GM18867 (cell line): ENCODE measurements around the gene PTPRQ.

Source experiments
- ATAC-seq: cut with Tn5 transposase; IDR thresholded peaks from one replicate; pipeline ENCODE4 v1.9.1; 2021; ENCODE audit warnings: mild to moderate bottlenecking, moderate library complexity; ENCODE audit not compliant: unreplicated experiment

PTPRQ gene

GRCh38 chr12:80556566-80556965 lies 112.5 kb downstream of the PTPRQ start:
- ATAC-seq = no peak

DNA sequence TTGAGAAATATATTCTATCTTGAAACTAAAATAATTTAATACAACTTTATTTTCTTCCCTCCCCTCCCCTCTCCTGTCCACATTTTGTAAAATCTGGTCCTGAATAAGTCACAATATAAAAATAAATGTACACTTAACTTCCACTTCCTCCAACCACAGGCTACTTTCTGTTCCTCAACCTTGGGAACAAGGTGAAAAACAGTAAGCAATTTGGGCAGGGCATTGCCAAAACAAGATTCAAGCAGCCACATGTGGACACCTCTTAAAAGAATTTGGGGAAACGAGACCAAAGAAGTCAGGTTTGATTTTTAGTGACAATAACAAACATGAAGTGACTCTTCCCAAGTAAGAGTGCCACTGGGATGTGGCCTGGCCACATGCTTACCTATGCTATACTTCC lies 115.7 kb downstream of the PTPRQ start:
- no peak for ATAC-seq

- no peak for ATAC-seq
These were observed 121.2 kb downstream of the PTPRQ start for GRCh38 chr12:80565271-80565670.

DNA sequence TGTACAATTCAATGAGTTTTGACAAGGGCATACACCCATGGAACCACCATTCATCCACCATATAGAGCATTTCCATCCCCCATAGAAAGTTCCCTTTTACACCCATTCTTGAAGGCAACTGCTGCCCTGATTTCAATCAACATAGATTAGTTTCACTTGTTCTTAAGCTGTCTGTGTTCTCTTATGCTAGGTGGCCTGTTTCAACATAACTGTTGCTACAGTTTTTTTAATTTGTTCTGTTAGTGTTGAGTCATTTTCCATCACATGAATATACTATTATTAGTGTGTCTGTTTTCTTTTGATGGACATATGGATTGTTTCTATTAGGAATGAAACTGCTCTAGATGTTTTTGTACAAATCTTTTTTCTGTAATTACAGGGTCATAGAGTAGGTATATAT lies 123.4 kb downstream of the PTPRQ start:
- no peak for ATAC-seq

- no peak for ATAC-seq
These were observed 132.8 kb downstream of the PTPRQ start for GRCh38 chr12:80576641-80577418.

GRCh38 chr12:80580254-80580653 lies 136.2 kb downstream of the PTPRQ start:
- no peak for ATAC-seq

DNA sequence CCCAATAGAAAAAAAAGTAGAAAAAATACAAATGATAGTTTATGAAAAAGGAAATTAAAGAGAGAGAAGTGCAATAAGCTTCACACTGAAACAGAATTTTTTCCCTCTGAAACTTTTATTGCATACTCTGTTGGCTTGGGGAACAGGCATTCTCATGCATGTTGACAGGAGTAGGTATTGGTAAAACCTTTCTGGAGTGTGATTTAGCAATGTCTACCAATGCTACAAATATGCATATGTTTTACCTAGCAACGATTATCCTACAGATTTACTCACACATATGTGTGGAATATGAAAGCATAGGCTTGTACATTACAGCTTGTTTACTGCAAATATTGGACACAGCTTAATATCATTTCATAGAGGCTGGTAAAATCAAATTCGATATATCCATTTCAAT lies 137.7 kb downstream of the PTPRQ start:
- no peak for ATAC-seq

DNA sequence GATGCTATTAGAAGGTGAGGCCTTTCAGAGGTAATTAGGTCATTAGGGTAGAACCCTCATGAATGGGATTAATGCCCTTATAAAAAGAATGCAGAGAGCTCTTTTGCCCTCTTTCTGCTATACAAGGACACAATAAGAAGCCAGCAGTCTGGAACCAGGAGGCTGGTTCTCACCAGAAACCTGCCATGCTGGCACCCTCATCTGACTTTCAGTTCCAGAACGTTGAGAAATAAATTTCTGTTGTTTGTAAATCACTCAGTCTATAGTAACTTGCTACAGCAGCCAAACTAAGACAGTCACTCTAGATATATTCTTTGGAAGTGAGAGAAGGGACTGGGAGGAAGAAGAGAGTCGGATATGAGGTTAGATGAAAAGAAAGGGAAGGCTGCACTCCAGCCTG lies 138.4 kb downstream of the PTPRQ start:
- peak; percentile 81 for ATAC-seq

GRCh38 chr12:80589077-80589476 lies 145.0 kb downstream of the PTPRQ start:
- no peak for ATAC-seq

GRCh38 chr12:80590085-80590484 lies 146.1 kb downstream of the PTPRQ start:
- ATAC-seq = no peak

DNA sequence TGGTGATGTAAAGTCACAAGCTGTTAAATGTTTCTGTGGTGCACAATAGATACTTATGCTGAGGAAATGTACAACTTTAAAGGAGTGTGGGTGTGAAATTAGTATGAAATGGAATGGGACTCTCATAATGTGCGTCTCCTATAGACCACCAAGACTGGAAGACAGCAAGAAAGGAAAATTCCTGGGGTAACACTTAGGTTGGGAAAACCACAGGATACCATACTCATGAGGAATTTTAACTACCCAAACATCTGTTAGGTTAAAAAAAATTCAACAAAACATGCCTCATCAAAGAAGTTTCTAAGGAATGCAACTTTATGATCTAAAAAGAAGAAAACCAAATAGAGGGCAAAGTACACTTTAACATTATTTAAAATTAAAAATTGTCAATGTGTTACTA lies 149.7 kb downstream of the PTPRQ start:
- ATAC-seq = no peak

DNA sequence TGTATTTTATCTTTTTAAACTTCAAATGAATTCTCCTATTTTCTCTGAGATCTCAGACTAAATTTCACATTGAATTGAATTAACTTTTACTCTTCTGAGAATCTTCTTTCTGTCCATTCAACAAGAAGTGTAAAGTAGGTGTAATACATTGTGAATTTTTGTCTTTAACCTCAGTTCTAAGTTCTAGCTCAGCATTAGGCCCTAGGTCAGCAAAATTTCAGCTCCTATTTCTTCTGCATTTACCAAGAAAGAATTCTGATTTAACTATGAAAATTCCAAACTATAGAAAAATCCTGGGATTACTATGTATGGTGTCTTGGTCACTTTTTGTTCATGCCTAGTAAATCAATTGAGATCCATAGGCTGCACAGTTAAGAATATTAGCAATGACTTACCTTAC lies 152.5 kb downstream of the PTPRQ start:
- no peak for ATAC-seq

DNA sequence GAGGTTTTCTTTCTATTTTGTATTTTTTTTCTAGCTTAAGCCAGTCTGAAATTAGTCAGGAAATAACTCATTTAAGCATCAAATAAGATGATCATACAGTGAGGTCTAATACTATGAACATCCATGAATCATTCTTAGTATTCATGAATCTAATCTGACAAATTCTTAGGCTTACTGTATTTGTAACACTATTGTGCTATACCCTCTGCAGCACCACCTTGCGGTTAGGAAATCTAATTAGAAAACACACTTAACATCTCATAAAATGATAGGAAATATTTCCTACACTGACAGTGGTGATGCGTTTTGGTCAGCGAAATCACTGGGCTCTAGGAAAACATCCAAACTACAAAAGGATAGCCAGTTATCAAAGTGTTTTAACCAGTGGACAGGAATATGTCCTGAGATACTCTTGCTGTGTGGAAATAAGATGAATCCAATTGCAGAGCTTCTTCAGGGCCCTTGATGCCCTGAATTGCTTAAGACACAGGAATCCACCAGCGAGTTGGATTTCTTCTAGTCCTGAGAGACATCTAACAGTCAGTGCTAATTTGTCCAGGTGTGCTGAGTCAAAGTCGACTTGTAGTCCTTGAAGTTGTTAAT lies 154.1 kb downstream of the PTPRQ start:
- no peak for ATAC-seq

- ATAC-seq = no peak
These were observed 158.4 kb downstream of the PTPRQ start for GRCh38 chr12:80602455-80602854.

GRCh38 chr12:80607361-80608135 lies 163.5 kb downstream of the PTPRQ start:
- peak; percentile 70 for ATAC-seq

GRCh38 chr12:80617733-80618132 lies 173.7 kb downstream of the PTPRQ start:
- ATAC-seq = no peak

- no peak for ATAC-seq
These were observed 176.2 kb downstream of the PTPRQ start for GRCh38 chr12:80620281-80620680.

GRCh38 chr12:80622271-80622670 lies 178.2 kb downstream of the PTPRQ start:
- ATAC-seq = no peak

DNA sequence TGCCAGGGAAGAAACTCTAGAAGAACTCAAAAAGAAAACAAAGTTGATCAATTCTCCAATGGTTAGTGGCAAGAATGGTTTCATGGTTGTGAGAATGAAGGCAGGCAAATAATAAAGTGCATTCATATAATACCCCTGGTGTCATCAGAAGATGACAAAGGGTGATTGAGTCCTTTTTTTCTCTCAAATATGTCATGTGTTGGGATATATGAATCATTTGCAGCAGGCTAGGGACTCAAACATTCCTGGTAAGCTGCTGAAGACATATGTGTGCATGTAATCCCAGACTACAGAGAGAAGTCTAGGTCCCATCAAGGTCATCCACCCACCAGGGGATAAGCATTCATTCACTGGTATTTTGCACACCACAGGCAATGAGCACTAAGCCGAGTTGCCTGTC lies 181.0 kb downstream of the PTPRQ start:
- no peak for ATAC-seq

DNA sequence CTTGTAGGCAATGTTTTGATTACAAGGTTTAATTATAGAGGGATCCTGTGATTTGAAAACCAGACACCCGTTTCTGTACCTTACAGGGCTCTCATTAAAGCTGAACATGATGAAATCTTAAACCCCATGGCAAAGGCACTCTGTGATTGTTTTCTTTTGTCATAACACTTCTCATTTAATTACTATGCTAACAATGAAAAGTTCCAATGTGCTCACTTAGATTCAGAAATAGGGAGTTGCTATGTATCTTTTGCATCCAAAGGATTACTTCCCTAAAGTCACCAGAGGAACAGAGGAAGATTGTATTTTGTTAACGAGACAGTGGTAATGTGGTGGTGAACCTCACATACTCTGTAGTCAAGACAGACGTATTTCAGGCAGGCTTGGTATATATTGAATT lies 181.9 kb downstream of the PTPRQ start:
- no peak for ATAC-seq

GRCh38 chr12:80627782-80628181 lies 183.7 kb downstream of the PTPRQ start:
- ATAC-seq = no peak

DNA sequence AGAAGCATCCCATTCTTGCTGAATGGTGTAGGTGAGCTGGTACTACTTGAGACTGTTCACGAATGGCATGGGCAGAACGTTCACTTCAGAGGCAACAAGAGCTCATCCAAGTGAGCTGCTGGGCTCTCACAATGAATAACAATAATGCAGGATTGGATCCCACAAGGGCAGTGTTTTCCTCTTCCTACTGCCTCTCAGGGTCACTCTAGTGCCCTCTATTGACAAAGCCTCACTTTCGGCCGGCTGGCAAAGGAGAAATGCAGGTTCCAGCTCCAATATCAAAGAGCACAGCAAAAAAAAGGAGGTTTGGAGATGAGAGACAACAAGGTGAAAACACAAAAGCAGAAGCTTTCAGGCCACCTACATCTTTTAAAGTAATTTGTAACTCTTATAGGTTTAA lies 188.8 kb downstream of the PTPRQ start:
- ATAC-seq = no peak
